ENCODE measurements around the gene RAB23. TPM values are rescaled to one million over a fixed set of nuclear protein-coding genes. Genes with fewer than 3 reads are reported as not detected.
A peak's percentile ranks its signal among the peaks of the same experiment; 100 is the strongest.

RAB23 gene
- total RNA-seq, 1 donor from 2014 or later, result 35.2 TPM

DNA sequence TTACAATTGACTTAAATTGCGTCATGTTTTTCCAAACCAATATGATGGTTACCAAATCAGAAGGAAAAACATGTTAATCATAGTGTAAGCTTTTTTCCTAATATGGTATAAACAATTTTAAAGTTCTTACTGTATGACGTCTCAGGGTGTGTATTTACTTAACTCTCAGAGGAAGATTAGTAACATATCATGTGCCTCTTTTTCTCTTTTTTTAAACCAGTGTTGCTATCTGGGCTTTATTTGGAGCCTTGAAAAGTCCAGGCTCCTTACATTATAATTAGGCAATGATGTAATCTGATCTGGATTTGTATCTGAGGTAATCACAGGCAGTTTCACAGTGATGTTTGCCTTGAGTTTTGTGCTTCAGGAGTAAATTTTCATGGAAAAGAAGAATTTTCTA is 20.4 kb upstream of the RAB23 start:
- no peak overlapping the region for H3K4me3 Mint-ChIP-seq (ENCODE audit: unreplicated experiment)
- peaks cover 2% of the 10 kb centered on the region for H3K36me3 Mint-ChIP-seq (ENCODE audit: unreplicated experiment)
- no peaks in the 10 kb centered on the region for H3K27me3 Mint-ChIP-seq (ENCODE audit: unreplicated experiment)
- H3K4me1 Mint-ChIP-seq (ENCODE audit: unreplicated experiment), result peaks cover 15% of the 10 kb centered on the region
- peaks cover 6% of the 10 kb centered on the region for H3K9me3 Mint-ChIP-seq (ENCODE audit: unreplicated experiment)
- DNase-seq (ENCODE audit: extremely low spot score, unreplicated experiment), result no peak
- TF ChIP-seq, protein P1, sequence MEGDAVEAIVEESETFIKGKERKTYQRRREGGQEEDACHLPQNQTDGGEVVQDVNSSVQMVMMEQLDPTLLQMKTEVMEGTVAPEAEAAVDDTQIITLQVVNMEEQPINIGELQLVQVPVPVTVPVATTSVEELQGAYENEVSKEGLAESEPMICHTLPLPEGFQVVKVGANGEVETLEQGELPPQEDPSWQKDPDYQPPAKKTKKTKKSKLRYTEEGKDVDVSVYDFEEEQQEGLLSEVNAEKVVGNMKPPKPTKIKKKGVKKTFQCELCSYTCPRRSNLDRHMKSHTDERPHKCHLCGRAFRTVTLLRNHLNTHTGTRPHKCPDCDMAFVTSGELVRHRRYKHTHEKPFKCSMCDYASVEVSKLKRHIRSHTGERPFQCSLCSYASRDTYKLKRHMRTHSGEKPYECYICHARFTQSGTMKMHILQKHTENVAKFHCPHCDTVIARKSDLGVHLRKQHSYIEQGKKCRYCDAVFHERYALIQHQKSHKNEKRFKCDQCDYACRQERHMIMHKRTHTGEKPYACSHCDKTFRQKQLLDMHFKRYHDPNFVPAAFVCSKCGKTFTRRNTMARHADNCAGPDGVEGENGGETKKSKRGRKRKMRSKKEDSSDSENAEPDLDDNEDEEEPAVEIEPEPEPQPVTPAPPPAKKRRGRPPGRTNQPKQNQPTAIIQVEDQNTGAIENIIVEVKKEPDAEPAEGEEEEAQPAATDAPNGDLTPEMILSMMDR (IDR thresholded peaks at IDR 0.05), result no peak
- H3K27ac Mint-ChIP-seq (ENCODE audit: unreplicated experiment), result peak overlapping the region; percentile 88

DNA sequence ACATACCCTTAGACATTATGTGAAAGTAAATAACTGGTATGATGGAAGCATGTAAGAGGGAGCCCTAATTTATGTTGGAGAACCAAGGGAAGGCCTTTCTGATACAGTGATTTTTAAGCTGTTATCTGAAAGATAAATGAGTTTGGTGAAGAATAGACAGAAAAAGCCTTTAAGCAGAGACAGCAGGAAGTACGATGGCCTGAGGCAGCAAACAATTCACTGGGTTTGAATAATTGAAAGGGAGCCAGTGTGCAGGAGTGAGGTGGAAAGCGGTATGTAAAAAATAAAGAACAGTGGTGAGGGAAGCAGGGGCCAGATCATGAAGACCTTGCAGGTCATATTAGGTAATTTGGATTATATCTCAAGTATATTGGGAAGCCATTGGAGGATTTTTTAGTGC is 4.1 kb upstream of the RAB23 start:
- H3K27ac Mint-ChIP-seq (ENCODE audit: unreplicated experiment), result peak overlapping the region; percentile 15
- H3K4me1 Mint-ChIP-seq (ENCODE audit: unreplicated experiment), result peaks cover 23% of the 10 kb centered on the region
- H3K9me3 Mint-ChIP-seq (ENCODE audit: unreplicated experiment), result no peaks in the 10 kb centered on the region
- no peaks in the 10 kb centered on the region for H3K36me3 Mint-ChIP-seq (ENCODE audit: unreplicated experiment)
- no peaks in the 10 kb centered on the region for H3K27me3 Mint-ChIP-seq (ENCODE audit: unreplicated experiment)
- TF ChIP-seq, protein P1 (IDR thresholded peaks at IDR 0.05), result no peak
- DNase-seq (ENCODE audit: extremely low spot score, unreplicated experiment), result no peak
- H3K4me3 Mint-ChIP-seq (ENCODE audit: unreplicated experiment), result no peak overlapping the region

DNA sequence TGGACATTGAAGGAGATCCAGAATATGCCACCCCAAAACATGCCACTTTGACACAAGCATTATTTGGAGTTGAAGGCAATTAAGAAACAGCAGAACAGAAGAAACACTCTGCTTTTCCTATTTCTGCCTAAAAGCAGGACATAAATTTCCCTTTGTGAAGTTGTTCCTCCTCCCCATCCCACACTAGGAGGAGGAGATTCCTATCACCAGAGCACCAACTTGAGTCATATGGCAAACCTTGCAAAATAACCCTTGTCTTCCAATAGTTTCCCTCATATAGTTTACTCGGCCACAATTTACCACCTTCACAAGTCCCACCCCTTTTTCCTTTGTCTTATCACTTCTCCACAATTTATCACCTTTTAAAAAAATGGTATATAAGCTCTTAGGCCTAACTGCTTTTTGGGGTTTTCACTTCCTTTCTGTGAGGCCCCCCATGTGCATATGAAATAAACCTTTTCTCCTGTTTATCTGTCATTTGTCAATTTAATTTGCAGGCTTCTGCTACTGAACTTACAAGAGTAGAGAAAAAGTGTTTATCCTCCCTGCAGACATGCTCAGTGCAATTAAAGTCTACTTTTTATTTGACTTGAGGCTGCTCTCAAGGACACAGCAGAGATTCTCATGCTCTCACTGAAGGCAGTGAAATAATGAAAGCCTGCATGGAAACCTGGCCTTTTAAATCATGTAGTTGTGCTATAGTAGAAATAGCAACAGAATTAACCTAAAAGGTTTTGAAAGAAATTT is 2.8 kb upstream of the RAB23 start:
- Mint-ChIP-seq H3K4me3 (ENCODE audit: unreplicated experiment) (no peak overlapping the region), H3K4me1 (ENCODE audit: unreplicated experiment) (peaks cover 30% of the 10 kb centered on the region), H3K27ac (ENCODE audit: unreplicated experiment) (peak overlapping the region; percentile 7), H3K36me3 (ENCODE audit: unreplicated experiment) (no peaks in the 10 kb centered on the region), H3K9me3 (ENCODE audit: unreplicated experiment) (peaks cover 5% of the 10 kb centered on the region), H3K27me3 (ENCODE audit: unreplicated experiment) (no peaks in the 10 kb centered on the region)
- DNase-seq (ENCODE audit: extremely low spot score, unreplicated experiment), result no peak
- TF ChIP-seq, protein P1 (IDR thresholded peaks at IDR 0.05), result no peak

DNA sequence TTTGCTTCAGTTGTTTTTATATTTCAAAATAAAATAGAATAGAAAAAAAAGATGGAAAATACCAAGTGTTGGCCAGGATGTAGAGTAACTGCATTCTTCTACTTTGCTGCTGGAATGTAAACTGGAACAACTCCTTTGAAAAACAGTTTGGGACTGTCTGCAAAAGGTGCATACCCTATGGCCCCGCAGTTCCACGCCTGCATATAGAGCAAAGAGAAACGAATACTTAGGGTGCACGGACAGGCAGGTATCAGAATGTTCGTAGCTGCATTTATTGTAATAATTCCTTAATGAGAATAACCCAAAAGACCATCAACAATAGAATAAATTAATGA is 603 bp upstream of the RAB23 start:
- H3K4me3 Mint-ChIP-seq (ENCODE audit: unreplicated experiment), result peak overlapping the region; percentile 97
- H3K4me1 Mint-ChIP-seq (ENCODE audit: unreplicated experiment), result peaks cover 50% of the 10 kb centered on the region
- peak overlapping the region; percentile 99 for H3K27ac Mint-ChIP-seq (ENCODE audit: unreplicated experiment)
- no peaks in the 10 kb centered on the region for H3K27me3 Mint-ChIP-seq (ENCODE audit: unreplicated experiment)
- TF ChIP-seq, protein P1 (IDR thresholded peaks at IDR 0.05), result no peak
- H3K36me3 Mint-ChIP-seq (ENCODE audit: unreplicated experiment), result peaks cover 3% of the 10 kb centered on the region
- no peak for DNase-seq (ENCODE audit: extremely low spot score, unreplicated experiment)
- peaks cover 10% of the 10 kb centered on the region for H3K9me3 Mint-ChIP-seq (ENCODE audit: unreplicated experiment)

DNA sequence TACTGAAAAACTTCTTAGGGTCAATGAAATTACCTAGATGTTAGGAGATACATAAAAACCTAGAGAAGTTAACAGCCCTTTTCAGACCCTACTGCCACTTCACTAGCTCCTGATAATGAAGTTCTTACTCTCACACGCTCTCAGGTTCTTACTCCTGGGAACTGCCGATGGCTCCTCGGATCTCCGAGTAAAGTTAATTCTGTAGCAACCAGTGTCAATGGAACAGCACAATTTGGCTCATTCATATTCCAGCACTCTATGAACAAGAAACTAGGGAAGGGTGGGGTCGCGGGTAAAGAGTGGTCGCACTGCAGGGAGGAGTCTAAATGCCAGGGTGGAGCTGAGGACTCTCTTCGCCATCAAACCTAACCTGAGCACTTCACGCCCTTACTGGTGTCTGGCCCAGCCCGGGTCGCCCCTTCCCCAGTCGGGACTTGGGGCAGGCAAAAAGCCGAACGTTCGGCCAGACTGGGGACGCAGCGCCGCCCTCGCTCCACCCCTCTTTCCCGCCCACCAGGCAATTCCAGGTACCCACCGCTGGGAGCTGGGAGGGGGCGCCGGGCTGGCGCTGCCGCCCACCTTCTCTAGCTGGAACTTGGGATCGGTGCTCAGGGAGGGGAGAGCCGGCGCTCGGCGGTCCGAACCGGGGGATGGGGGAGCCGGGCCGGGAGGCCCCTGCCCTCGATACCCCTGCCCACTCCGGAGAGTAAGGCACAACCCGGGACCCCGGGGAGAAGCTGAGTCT is 744 bp downstream of the RAB23 start:
- DNase-seq (ENCODE audit: extremely low spot score, unreplicated experiment), result no peak
- Mint-ChIP-seq H3K36me3 (ENCODE audit: unreplicated experiment) (peaks cover 3% of the 10 kb centered on the region), H3K27ac (ENCODE audit: unreplicated experiment) (peak overlapping the region; percentile 91), H3K27me3 (ENCODE audit: unreplicated experiment) (no peaks in the 10 kb centered on the region), H3K4me3 (ENCODE audit: unreplicated experiment) (peak overlapping the region; percentile 95), H3K9me3 (ENCODE audit: unreplicated experiment) (peaks cover 10% of the 10 kb centered on the region), H3K4me1 (ENCODE audit: unreplicated experiment) (peaks cover 57% of the 10 kb centered on the region)
- TF ChIP-seq, protein P1 (IDR thresholded peaks at IDR 0.05), result peak; percentile 43
